Measurements from ENCODE around the gene NEU3.
"Not testable (repeated sequence)": the region's sequence is repeated elsewhere in the genome, so short reads cannot be mapped to it uniquely, and the experiment has no call there.

The NEU3 gene

GRCh38 chr11:75035256-75035655 is 46.5 kb downstream of the NEU3 start:
- H3K4me3 ChIP-seq (ENCODE audit: low read depth in 1 of 5, low read length in 5 of 5), result no peak overlapping the region
- peaks cover 0 to 6% (median 0%) of the 10 kb centered on the region in 5 donors for H3K4me1 ChIP-seq (ENCODE audit: control insufficient read depth in 5 of 5, insufficient read depth in 5 of 5, low read length in 5 of 5)
- no peaks in the 10 kb centered on the region for H3K9me3 ChIP-seq (ENCODE audit: control insufficient read depth in 5 of 5, low read length in 5 of 5)
- H3K27me3 ChIP-seq (ENCODE audit: control insufficient read depth in 5 of 5, insufficient read depth in 4 of 5, low read length in 5 of 5), result no peaks in the 10 kb centered on the region
- H3K36me3 ChIP-seq (ENCODE audit: control insufficient read depth in 5 of 5, insufficient read depth in 5 of 5, low read length in 5 of 5), result no peaks in the 10 kb centered on the region
- H3K9ac ChIP-seq (ENCODE audit: low read length in 5 of 5), result no peak overlapping the region
- H3K27ac ChIP-seq (ENCODE audit: low read depth, low read length), result no peak overlapping the region

GRCh38 chr11:75035911-75036565 is 47.3 kb downstream of the NEU3 start:
- Histone ChIP-seq H3K4me3 (ENCODE audit: low read depth in 1 of 5, low read length in 5 of 5) (no peak overlapping the region), H3K4me1 (ENCODE audit: control insufficient read depth in 5 of 5, insufficient read depth in 5 of 5, low read length in 5 of 5) (peaks cover 0 to 6% (median 0%) of the 10 kb centered on the region in 5 donors), H3K36me3 (ENCODE audit: control insufficient read depth in 5 of 5, insufficient read depth in 5 of 5, low read length in 5 of 5) (no peaks in the 10 kb centered on the region), H3K27me3 (ENCODE audit: control insufficient read depth in 5 of 5, insufficient read depth in 4 of 5, low read length in 5 of 5) (no peaks in the 10 kb centered on the region), H3K27ac (ENCODE audit: low read depth, low read length) (no peak overlapping the region), H3K9me3 (ENCODE audit: control insufficient read depth in 5 of 5, low read length in 5 of 5) (no peaks in the 10 kb centered on the region), H3K9ac (ENCODE audit: low read length in 5 of 5) (no peak overlapping the region)

GRCh38 chr11:75040167-75040770 is 51.5 kb downstream of the NEU3 start:
- Histone ChIP-seq H3K36me3 (ENCODE audit: control insufficient read depth in 5 of 5, insufficient read depth in 5 of 5, low read length in 5 of 5) (no peaks in the 10 kb centered on the region), H3K27me3 (ENCODE audit: control insufficient read depth in 5 of 5, insufficient read depth in 4 of 5, low read length in 5 of 5) (no peaks in the 10 kb centered on the region), H3K4me3 (ENCODE audit: low read depth in 1 of 5, low read length in 5 of 5) (no peak overlapping the region), H3K9me3 (ENCODE audit: control insufficient read depth in 5 of 5, low read length in 5 of 5) (no peaks in the 10 kb centered on the region), H3K27ac (ENCODE audit: low read depth, low read length) (no peak overlapping the region), H3K9ac (ENCODE audit: low read length in 5 of 5) (no peak overlapping the region), H3K4me1 (ENCODE audit: control insufficient read depth in 5 of 5, insufficient read depth in 5 of 5, low read length in 5 of 5) (no peaks in the 10 kb centered on the region)

GRCh38 chr11:75041263-75041662 is 52.5 kb downstream of the NEU3 start:
- no peaks in the 10 kb centered on the region for H3K36me3 ChIP-seq (ENCODE audit: control insufficient read depth in 5 of 5, insufficient read depth in 5 of 5, low read length in 5 of 5)
- H3K27ac ChIP-seq (ENCODE audit: low read depth, low read length), result no peak overlapping the region
- no peaks in the 10 kb centered on the region for H3K27me3 ChIP-seq (ENCODE audit: control insufficient read depth in 5 of 5, insufficient read depth in 4 of 5, low read length in 5 of 5)
- H3K9ac ChIP-seq (ENCODE audit: low read length in 5 of 5), result no peak overlapping the region
- H3K9me3 ChIP-seq (ENCODE audit: control insufficient read depth in 5 of 5, low read length in 5 of 5), result no peaks in the 10 kb centered on the region
- no peak overlapping the region for H3K4me3 ChIP-seq (ENCODE audit: low read depth in 1 of 5, low read length in 5 of 5)
- no peaks in the 10 kb centered on the region for H3K4me1 ChIP-seq (ENCODE audit: control insufficient read depth in 5 of 5, insufficient read depth in 5 of 5, low read length in 5 of 5)

GRCh38 chr11:75041821-75042220 is 53.1 kb downstream of the NEU3 start:
- not testable (repeated sequence) for H3K27me3 ChIP-seq (ENCODE audit: control insufficient read depth in 5 of 5, insufficient read depth in 4 of 5, low read length in 5 of 5); H3K27ac ChIP-seq (ENCODE audit: low read depth, low read length); H3K9me3 ChIP-seq (ENCODE audit: control insufficient read depth in 5 of 5, low read length in 5 of 5); H3K9ac ChIP-seq (ENCODE audit: low read length in 5 of 5); H3K36me3 ChIP-seq (ENCODE audit: control insufficient read depth in 5 of 5, insufficient read depth in 5 of 5, low read length in 5 of 5); H3K4me1 ChIP-seq (ENCODE audit: control insufficient read depth in 5 of 5, insufficient read depth in 5 of 5, low read length in 5 of 5); H3K4me3 ChIP-seq (ENCODE audit: low read depth in 1 of 5, low read length in 5 of 5)

GRCh38 chr11:75044381-75045170 is 55.8 kb downstream of the NEU3 start:
- not testable (repeated sequence) for H3K27ac ChIP-seq (ENCODE audit: low read depth, low read length); H3K9ac ChIP-seq (ENCODE audit: low read length in 5 of 5); H3K9me3 ChIP-seq (ENCODE audit: control insufficient read depth in 5 of 5, low read length in 5 of 5); H3K36me3 ChIP-seq (ENCODE audit: control insufficient read depth in 5 of 5, insufficient read depth in 5 of 5, low read length in 5 of 5); H3K4me1 ChIP-seq (ENCODE audit: control insufficient read depth in 5 of 5, insufficient read depth in 5 of 5, low read length in 5 of 5); H3K4me3 ChIP-seq (ENCODE audit: low read depth in 1 of 5, low read length in 5 of 5); H3K27me3 ChIP-seq (ENCODE audit: control insufficient read depth in 5 of 5, insufficient read depth in 4 of 5, low read length in 5 of 5)

- H3K4me1 ChIP-seq (ENCODE audit: control insufficient read depth in 5 of 5, insufficient read depth in 5 of 5, low read length in 5 of 5); H3K9ac ChIP-seq (ENCODE audit: low read length in 5 of 5); H3K9me3 ChIP-seq (ENCODE audit: control insufficient read depth in 5 of 5, low read length in 5 of 5); H3K27ac ChIP-seq (ENCODE audit: low read depth, low read length); H3K4me3 ChIP-seq (ENCODE audit: low read depth in 1 of 5, low read length in 5 of 5); H3K27me3 ChIP-seq (ENCODE audit: control insufficient read depth in 5 of 5, insufficient read depth in 4 of 5, low read length in 5 of 5); H3K36me3 ChIP-seq (ENCODE audit: control insufficient read depth in 5 of 5, insufficient read depth in 5 of 5, low read length in 5 of 5): not testable (repeated sequence)
Measured at GRCh38 chr11:75046668-75047067, 57.9 kb downstream of the NEU3 start.

- H3K9me3 ChIP-seq (ENCODE audit: control insufficient read depth in 5 of 5, low read length in 5 of 5), result peaks cover 0 to 3% (median 0%) of the 10 kb centered on the region in 5 donors
- no peak overlapping the region for H3K27ac ChIP-seq (ENCODE audit: low read depth, low read length)
- H3K27me3 ChIP-seq (ENCODE audit: control insufficient read depth in 5 of 5, insufficient read depth in 4 of 5, low read length in 5 of 5), result no peaks in the 10 kb centered on the region
- H3K36me3 ChIP-seq (ENCODE audit: control insufficient read depth in 5 of 5, insufficient read depth in 5 of 5, low read length in 5 of 5), result no peaks in the 10 kb centered on the region
- H3K9ac ChIP-seq (ENCODE audit: low read length in 5 of 5), result no peak overlapping the region
- H3K4me3 ChIP-seq (ENCODE audit: low read depth in 1 of 5, low read length in 5 of 5), result no peak overlapping the region
- H3K4me1 ChIP-seq (ENCODE audit: control insufficient read depth in 5 of 5, insufficient read depth in 5 of 5, low read length in 5 of 5), result no peaks in the 10 kb centered on the region
Measured at GRCh38 chr11:75047191-75047590, 58.5 kb downstream of the NEU3 start.

- not testable (repeated sequence) for H3K9ac ChIP-seq (ENCODE audit: low read length in 5 of 5); H3K27me3 ChIP-seq (ENCODE audit: control insufficient read depth in 5 of 5, insufficient read depth in 4 of 5, low read length in 5 of 5); H3K36me3 ChIP-seq (ENCODE audit: control insufficient read depth in 5 of 5, insufficient read depth in 5 of 5, low read length in 5 of 5); H3K27ac ChIP-seq (ENCODE audit: low read depth, low read length); H3K4me1 ChIP-seq (ENCODE audit: control insufficient read depth in 5 of 5, insufficient read depth in 5 of 5, low read length in 5 of 5); H3K4me3 ChIP-seq (ENCODE audit: low read depth in 1 of 5, low read length in 5 of 5)
- H3K9me3 ChIP-seq (ENCODE audit: control insufficient read depth in 5 of 5, low read length in 5 of 5), result peaks cover 3 to 13% (median 8%) of the 10 kb centered on the region in 5 donors
Measured at GRCh38 chr11:75049501-75050266, 61.0 kb downstream of the NEU3 start.

GRCh38 chr11:75050516-75050915 is 61.8 kb downstream of the NEU3 start:
- Histone ChIP-seq H3K27me3 (ENCODE audit: control insufficient read depth in 5 of 5, insufficient read depth in 4 of 5, low read length in 5 of 5) (no peaks in the 10 kb centered on the region), H3K4me1 (ENCODE audit: control insufficient read depth in 5 of 5, insufficient read depth in 5 of 5, low read length in 5 of 5) (no peaks in the 10 kb centered on the region), H3K4me3 (ENCODE audit: low read depth in 1 of 5, low read length in 5 of 5) (no peak overlapping the region), H3K27ac (ENCODE audit: low read depth, low read length) (no peak overlapping the region), H3K9ac (ENCODE audit: low read length in 5 of 5) (no peak overlapping the region), H3K36me3 (ENCODE audit: control insufficient read depth in 5 of 5, insufficient read depth in 5 of 5, low read length in 5 of 5) (no peaks in the 10 kb centered on the region), H3K9me3 (ENCODE audit: control insufficient read depth in 5 of 5, low read length in 5 of 5) (peaks cover 3 to 13% (median 8%) of the 10 kb centered on the region in 5 donors)

All from subcutaneous abdominal adipose tissue (tissue), 5 donors.